Caco-2 (cell line): ENCODE measurements around the gene PARK7. TPM values are rescaled to one million over a fixed set of nuclear protein-coding genes. Genes with fewer than 3 reads are reported as not detected.

Source experiments
- BruUV-seq: library from RNA; stranded (reverse); fragments of 400-500 nt; replicated peaks from 2 replicates; lab custom pipeline; 2021; lab: Mats Ljungman, UMichigan
- CTCF ChIA-PET: fragments of 300-600 bp; sonication (Branson Sonifier 250); formaldehyde crosslinking; loops from one replicate; lab custom pipeline; 2022; ENCODE audit warnings: antibody characterized with exemption; lab: Charles Lee
- POLR2A ChIA-PET: fragments of 300-600 bp; sonication (Branson Sonifier 250); formaldehyde crosslinking; loops from one replicate; lab custom pipeline; 2022; ENCODE audit warnings: antibody characterized with exemption; lab: Charles Lee
- DNase-seq, 2 experiments: peaks; one replicate each; pipeline versions ENCODE4 v3.0.0 to v3.0.0-alpha.2; 2020 to 2022
- H3K27me3 ChIP-seq: replicated peaks from 2 replicates; pipeline ENCODE4 v1.6.0; 2011; ENCODE audit warnings: low read length; ENCODE audit not compliant: control insufficient read depth, insufficient read depth
- H3K36me3 ChIP-seq: 2 replicates; pipeline ENCODE4 v1.5.1; 2011; ENCODE audit warnings: low read length; ENCODE audit not compliant: control insufficient read depth, insufficient read depth
- H3K4me1 ChIP-seq: fragments of 250-450 bp; sonication (Bioruptor Pico); 2 replicates; pipeline ENCODE4 v1.5.1; 2020; ENCODE audit warnings: mild to moderate bottlenecking
- H3K4me3 ChIP-seq: 2 replicates; pipeline ENCODE4 v1.5.1; 2011; ENCODE audit warnings: low read depth, mild to moderate bottlenecking, control low read depth, low read length
- H3K9me3 ChIP-seq: fragments of 250-450 bp; sonication (Bioruptor Pico); 2 replicates; pipeline ENCODE4 v1.5.1; 2020; ENCODE audit warnings: mild to moderate bottlenecking, moderate library complexity
- H3K27ac Mint-ChIP-seq: one replicate; pipeline ENCODE4 v1.8.0; 2022; ENCODE audit warnings: mixed read lengths; ENCODE audit not compliant: unreplicated experiment
- H3K27me3 Mint-ChIP-seq: one replicate; pipeline ENCODE4 v1.8.0; 2022; ENCODE audit warnings: mixed read lengths; ENCODE audit not compliant: insufficient read depth, unreplicated experiment
- H3K36me3 Mint-ChIP-seq: one replicate; pipeline ENCODE4 v1.8.0; 2022; ENCODE audit warnings: mild to moderate bottlenecking, mixed read lengths; ENCODE audit not compliant: insufficient read depth, unreplicated experiment
- H3K4me1 Mint-ChIP-seq: one replicate; pipeline ENCODE4 v1.8.0; 2022; ENCODE audit warnings: low read depth, mixed read lengths; ENCODE audit not compliant: unreplicated experiment
- H3K4me3 Mint-ChIP-seq: one replicate; pipeline ENCODE4 v1.8.0; 2022; ENCODE audit warnings: mild to moderate bottlenecking, moderate library complexity, mixed read lengths; ENCODE audit not compliant: unreplicated experiment
- H3K9me3 Mint-ChIP-seq: one replicate; pipeline ENCODE4 v1.8.0; 2022; ENCODE audit warnings: mixed read lengths; ENCODE audit not compliant: unreplicated experiment
- intact Hi-C: fragments of 100-400 bp; cut with micrococcal nuclease; formaldehyde crosslinking; loops from one replicate; pipeline ENCODE4 v1.10.0; 2022; ENCODE audit not compliant: unreplicated experiment
- total RNA-seq: library from RNA; stranded (reverse); gene quantifications from 2 replicates; pipeline ENCODE4 v1.2.3, GENCODE V29; 2022
- TF ChIP-seq, protein P1 (sequence below), 2 experiments: fragments of 200-600 bp in 1 of 2; IDR thresholded peaks; 1 replicate in 1 of 2; 2 replicates in 1 of 2; pipeline versions ENCODE4 v1.5.1 to v1.8.0; 2011 to 2022; ENCODE audit warnings: antibody characterized with exemption in 1 of 2, control low read depth in 1 of 2, inconsistent platforms in 1 of 2, low read depth in 1 of 2, low read length in 1 of 2, mild to moderate bottlenecking in 1 of 2, moderate library complexity in 1 of 2; ENCODE audit not compliant: insufficient read depth in 1 of 2, severe bottlenecking in 1 of 2, unreplicated experiment in 1 of 2

PARK7 gene
- total RNA-seq, 1 experiment from 2014 or later: 293 TPM

DNA sequence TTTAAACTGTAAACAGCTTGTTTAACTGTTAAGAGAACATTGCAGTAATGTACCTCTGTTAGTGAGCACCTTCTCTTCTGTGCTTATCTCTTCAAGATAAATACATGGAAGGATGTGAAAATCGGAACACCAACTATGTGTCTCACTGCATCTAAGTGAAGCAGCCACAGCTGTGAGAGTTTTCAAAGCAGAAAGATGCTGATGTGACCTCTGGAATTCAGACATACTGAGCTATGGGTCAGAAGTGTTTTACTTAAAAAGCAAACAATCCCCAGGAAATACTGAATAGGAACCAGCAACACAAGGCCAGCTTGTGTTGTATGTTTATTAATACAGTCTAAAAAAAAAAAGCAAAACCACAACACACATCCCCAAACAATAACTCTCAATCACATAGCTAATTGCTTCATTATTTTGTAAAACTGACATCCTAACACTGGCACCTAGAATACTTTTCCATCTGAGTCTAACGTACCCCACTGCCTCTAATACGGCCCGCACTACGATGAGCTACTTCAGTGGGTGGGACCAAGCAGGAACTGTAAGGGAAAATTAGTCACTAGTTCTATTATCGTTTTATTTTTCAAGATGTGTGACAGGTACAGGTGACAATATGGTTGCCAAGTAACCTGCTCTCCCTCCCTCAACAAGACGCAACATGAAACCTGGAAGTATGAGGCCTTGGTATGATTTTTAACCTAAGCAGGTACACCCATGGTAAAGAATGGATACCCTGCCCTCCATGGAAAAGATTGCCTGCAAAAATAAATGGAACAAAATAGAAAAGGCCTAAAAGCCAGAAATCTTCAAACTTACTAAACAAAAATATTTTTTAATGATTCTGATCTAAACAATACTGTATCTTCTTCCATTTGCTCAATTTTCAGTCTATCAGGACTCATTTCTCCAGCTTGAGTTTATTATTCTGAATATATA, 50.7 kb downstream of the PARK7 start:
- no peaks in the 10 kb centered on the region for H3K9me3 ChIP-seq
- ChIA-PET POLR2A (no interaction called here), CTCF (no interaction called here)
- TF ChIP-seq, protein P1, sequence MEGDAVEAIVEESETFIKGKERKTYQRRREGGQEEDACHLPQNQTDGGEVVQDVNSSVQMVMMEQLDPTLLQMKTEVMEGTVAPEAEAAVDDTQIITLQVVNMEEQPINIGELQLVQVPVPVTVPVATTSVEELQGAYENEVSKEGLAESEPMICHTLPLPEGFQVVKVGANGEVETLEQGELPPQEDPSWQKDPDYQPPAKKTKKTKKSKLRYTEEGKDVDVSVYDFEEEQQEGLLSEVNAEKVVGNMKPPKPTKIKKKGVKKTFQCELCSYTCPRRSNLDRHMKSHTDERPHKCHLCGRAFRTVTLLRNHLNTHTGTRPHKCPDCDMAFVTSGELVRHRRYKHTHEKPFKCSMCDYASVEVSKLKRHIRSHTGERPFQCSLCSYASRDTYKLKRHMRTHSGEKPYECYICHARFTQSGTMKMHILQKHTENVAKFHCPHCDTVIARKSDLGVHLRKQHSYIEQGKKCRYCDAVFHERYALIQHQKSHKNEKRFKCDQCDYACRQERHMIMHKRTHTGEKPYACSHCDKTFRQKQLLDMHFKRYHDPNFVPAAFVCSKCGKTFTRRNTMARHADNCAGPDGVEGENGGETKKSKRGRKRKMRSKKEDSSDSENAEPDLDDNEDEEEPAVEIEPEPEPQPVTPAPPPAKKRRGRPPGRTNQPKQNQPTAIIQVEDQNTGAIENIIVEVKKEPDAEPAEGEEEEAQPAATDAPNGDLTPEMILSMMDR (IDR thresholded peaks at IDR 0.05; ENCODE audit: insufficient read depth in 1 of 2, low read depth in 1 of 2, low read length in 1 of 2, severe bottlenecking in 1 of 2, unreplicated experiment in 1 of 2): no peak
- no peak overlapping the region for H3K4me3 Mint-ChIP-seq
- H3K4me1 ChIP-seq: peaks cover 25% of the 10 kb centered on the region
- intact Hi-C loops: no loop called here
- TSS peak; percentile 8 for BruUV-seq
- no peak for DNase-seq
- no peak overlapping the region for H3K4me3 ChIP-seq
- H3K27me3 ChIP-seq: no peaks in the 10 kb centered on the region
- H3K9me3 Mint-ChIP-seq: no peaks in the 10 kb centered on the region
- no peaks in the 10 kb centered on the region for H3K27me3 Mint-ChIP-seq
- H3K4me1 Mint-ChIP-seq: peaks cover 22% of the 10 kb centered on the region
- H3K36me3 ChIP-seq: peaks cover 4% of the 10 kb centered on the region; the same call in 1 of the 2 replicates
- no peak overlapping the region for H3K27ac Mint-ChIP-seq
- H3K36me3 Mint-ChIP-seq: peaks cover 59% of the 10 kb centered on the region

DNA sequence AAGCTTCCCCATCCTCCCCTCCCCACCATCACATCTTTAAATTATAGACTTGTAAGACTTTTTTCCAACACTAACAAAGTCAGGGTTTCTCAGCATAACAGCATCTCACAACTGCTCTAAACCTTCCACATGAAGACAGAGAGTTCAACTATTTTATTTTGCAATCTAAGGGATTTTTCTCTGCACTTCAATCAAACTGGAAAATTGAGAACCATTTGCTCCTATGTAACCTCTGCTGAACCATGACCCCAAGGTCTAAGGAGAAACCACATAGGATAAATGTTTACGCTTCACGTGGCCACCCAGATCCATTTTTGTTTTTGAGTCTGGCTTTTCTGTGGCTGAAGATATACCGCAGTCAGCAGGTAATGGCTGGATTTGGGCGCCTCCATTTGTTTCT, 51.4 kb downstream of the PARK7 start:
- intact Hi-C loops: no loop called here
- Mint-ChIP-seq H3K27me3 (no peaks in the 10 kb centered on the region), H3K27ac (no peak overlapping the region), H3K9me3 (no peaks in the 10 kb centered on the region), H3K4me1 (peaks cover 28% of the 10 kb centered on the region), H3K36me3 (peaks cover 64% of the 10 kb centered on the region), H3K4me3 (no peak overlapping the region)
- DNase-seq: no peak
- H3K4me3 ChIP-seq: no peak overlapping the region
- BruUV-seq: no TSS peak
- no peaks in the 10 kb centered on the region for H3K27me3 ChIP-seq
- TF ChIP-seq, protein P1 (IDR thresholded peaks at IDR 0.05; ENCODE audit: insufficient read depth in 1 of 2, low read depth in 1 of 2, low read length in 1 of 2, severe bottlenecking in 1 of 2, unreplicated experiment in 1 of 2): no peak
- peaks cover 4% of the 10 kb centered on the region; the same call in 1 of the 2 replicates for H3K36me3 ChIP-seq
- peaks cover 33% of the 10 kb centered on the region for H3K4me1 ChIP-seq
- no peaks in the 10 kb centered on the region for H3K9me3 ChIP-seq
- POLR2A ChIA-PET: no interaction called here
- CTCF ChIA-PET: interaction anchor here (1.2 kb wide), 1 partner anchor 301 kb away, joined by 4 read pairs; no protein-coding TSS in a partner anchor

DNA sequence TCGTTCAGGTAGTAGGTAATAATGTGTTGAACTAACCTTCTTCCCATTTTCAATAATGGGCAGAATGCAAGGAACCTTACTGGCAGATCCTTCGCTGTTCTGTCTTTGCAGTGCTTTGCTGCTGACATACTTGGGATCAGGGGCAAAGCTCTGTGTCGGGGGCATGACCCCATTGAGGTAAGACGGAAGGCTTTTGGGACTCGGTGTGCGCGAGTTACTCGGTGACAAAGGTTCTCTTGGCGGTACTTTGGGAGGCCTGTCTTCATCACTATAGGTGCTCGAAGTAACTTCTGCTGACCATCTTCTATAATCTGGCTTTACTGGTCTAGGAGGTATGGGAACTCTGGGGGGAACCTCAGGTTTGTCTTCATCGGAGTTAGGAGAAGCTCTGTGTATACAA, 51.9 kb downstream of the PARK7 start:
- peaks cover 37% of the 10 kb centered on the region for H3K4me1 ChIP-seq
- H3K9me3 ChIP-seq: no peaks in the 10 kb centered on the region
- H3K27ac Mint-ChIP-seq: no peak overlapping the region
- no peaks in the 10 kb centered on the region for H3K27me3 ChIP-seq
- no TSS peak for BruUV-seq
- H3K36me3 Mint-ChIP-seq: peaks cover 64% of the 10 kb centered on the region
- H3K4me1 Mint-ChIP-seq: peaks cover 33% of the 10 kb centered on the region
- CTCF ChIA-PET: interaction anchor here (1.2 kb wide), 1 partner anchor 301 kb away, joined by 4 read pairs; no protein-coding TSS in a partner anchor
- TF ChIP-seq, protein P1 (IDR thresholded peaks at IDR 0.05; ENCODE audit: insufficient read depth in 1 of 2, low read depth in 1 of 2, low read length in 1 of 2, severe bottlenecking in 1 of 2, unreplicated experiment in 1 of 2): no peak
- no peaks in the 10 kb centered on the region for H3K27me3 Mint-ChIP-seq
- no peak overlapping the region for H3K4me3 Mint-ChIP-seq
- H3K36me3 ChIP-seq: peaks cover 4% of the 10 kb centered on the region; the same call in 1 of the 2 replicates
- no peaks in the 10 kb centered on the region for H3K9me3 Mint-ChIP-seq
- POLR2A ChIA-PET: no interaction called here
- intact Hi-C loops: no loop called here
- H3K4me3 ChIP-seq: no peak overlapping the region
- no peak for DNase-seq
